Mesendoderm (in vitro differentiated cells): ENCODE measurements around the gene SYT2.

Source experiments
- DNase-seq: peaks from one replicate; pipeline ENCODE4 v3.0.0; 2013
- H2AK5ac ChIP-seq: 2 replicates; pipeline ENCODE4 v1.6.1; 2013; ENCODE audit warnings: low read length, inconsistent platforms
- H2BK120ac ChIP-seq: 2 replicates; pipeline ENCODE4 v1.6.1; 2013; ENCODE audit warnings: low read depth, mild to moderate bottlenecking, low read length, moderate library complexity, mixed read lengths
- H2BK15ac ChIP-seq: replicated peaks from 2 replicates; pipeline ENCODE4 v1.6.1; 2013; ENCODE audit warnings: low read depth, mild to moderate bottlenecking, moderate library complexity
- H2BK5ac ChIP-seq: 2 replicates; pipeline ENCODE4 v1.6.1; 2013; ENCODE audit warnings: low read length, inconsistent platforms
- H3K18ac ChIP-seq: 2 replicates; pipeline ENCODE4 v1.6.1; 2013; ENCODE audit warnings: mild to moderate bottlenecking, low read length, mixed read lengths
- H3K23ac ChIP-seq: one replicate; pipeline ENCODE4 v1.6.1; 2013; ENCODE audit warnings: low read length
- H3K27ac ChIP-seq: 2 replicates; pipeline ENCODE4 v1.5.1; 2013; ENCODE audit warnings: low read depth, mild to moderate bottlenecking, inconsistent platforms, low read length, moderate library complexity
- H3K27me3 ChIP-seq: 2 replicates; pipeline ENCODE4 v1.6.1; 2013; ENCODE audit warnings: low read length, control low read depth, mild to moderate bottlenecking, inconsistent platforms; ENCODE audit not compliant: insufficient read depth, poor library complexity
- H3K36me3 ChIP-seq: 2 replicates; pipeline ENCODE4 v1.6.1; 2013; ENCODE audit warnings: low read length, inconsistent platforms; ENCODE audit not compliant: control insufficient read depth, insufficient read depth
- H3K4ac ChIP-seq: one replicate; pipeline ENCODE4 v1.6.1; 2013; ENCODE audit warnings: low read depth, mild to moderate bottlenecking, low read length, moderate library complexity
- H3K4me1 ChIP-seq: 2 replicates; pipeline ENCODE4 v1.6.1; 2013; ENCODE audit warnings: low read depth, low read length, inconsistent platforms; ENCODE audit not compliant: control insufficient read depth
- H3K4me2 ChIP-seq: 2 replicates; pipeline ENCODE4 v1.6.1; 2013; ENCODE audit warnings: low read length
- H3K4me3 ChIP-seq: 2 replicates; pipeline ENCODE4 v1.5.1; 2013; ENCODE audit warnings: mild to moderate bottlenecking, low read length
- H3K56ac ChIP-seq: one replicate; pipeline ENCODE4 v1.6.1; 2013; ENCODE audit warnings: low read length
- H3K79me1 ChIP-seq: 2 replicates; pipeline ENCODE4 v1.6.1; 2013; ENCODE audit warnings: low read length, inconsistent platforms
- H3K79me2 ChIP-seq: 2 replicates; pipeline ENCODE4 v1.6.1; 2013; ENCODE audit warnings: mild to moderate bottlenecking, low read length; ENCODE audit not compliant: control insufficient read depth, insufficient read depth
- H3K9ac ChIP-seq: 2 replicates; pipeline ENCODE4 v1.6.1; 2013; ENCODE audit warnings: low read length, inconsistent platforms
- H4K5ac ChIP-seq: one replicate; pipeline ENCODE4 v1.6.1; 2013; ENCODE audit warnings: low read length
- H4K8ac ChIP-seq: one replicate; pipeline ENCODE4 v1.6.1; 2013; ENCODE audit warnings: low read depth, mild to moderate bottlenecking, control low read depth, low read length, moderate library complexity
- WGBS: extraction: QIAGEN DNeasy Blood & Tissue Kit; methylation state at CpG from one replicate; pipeline ENCODE4 v1.1.7; 2013; ENCODE audit warnings: low lambda C conversion rate, missing lambda C conversion rate; ENCODE audit not compliant: insufficient coverage; ENCODE audit errors: extremely low coverage; 5-methylcytosine and 5-hydroxymethylcytosine counted together

The SYT2 gene

GRCh38 chr1:202703191-202703590 is 7.1 kb downstream of the SYT2 start:
- no peak for DNase-seq
- H2AK5ac ChIP-seq, result no peak overlapping the region
- no peak overlapping the region for H3K4ac ChIP-seq
- no peak overlapping the region for H2BK15ac ChIP-seq
- H4K8ac ChIP-seq, result no peak overlapping the region
- no peaks in the 10 kb centered on the region for H3K27me3 ChIP-seq
- H3K56ac ChIP-seq, result no peak overlapping the region
- H3K4me2 ChIP-seq, result no peak overlapping the region
- H3K36me3 ChIP-seq, result no peaks in the 10 kb centered on the region
- no peaks in the 10 kb centered on the region for H3K79me1 ChIP-seq
- no peaks in the 10 kb centered on the region for H3K79me2 ChIP-seq
- no peak overlapping the region for H2BK5ac ChIP-seq
- H3K23ac ChIP-seq, result no peak overlapping the region
- H3K4me1 ChIP-seq, result no peaks in the 10 kb centered on the region
- no peak overlapping the region for H3K9ac ChIP-seq
- no peak overlapping the region for H4K5ac ChIP-seq
- H3K18ac ChIP-seq, result no peak overlapping the region
- H3K27ac ChIP-seq, result no peak overlapping the region
- WGBS, result no CpG with 5 or more reads among the region's 6 CpGs
- H3K4me3 ChIP-seq, result no peak overlapping the region
- no peak overlapping the region for H2BK120ac ChIP-seq

- no peaks in the 10 kb centered on the region for H3K27me3 ChIP-seq
Measured at GRCh38 chr1:202702088-202702487, 8.2 kb downstream of the SYT2 start.

GRCh38 chr1:202701200-202701599 is 9.1 kb downstream of the SYT2 start:
- no peak overlapping the region for H3K4me3 ChIP-seq
- no peak for DNase-seq
- H4K8ac ChIP-seq, result no peak overlapping the region
- no peak overlapping the region for H3K4ac ChIP-seq
- H2BK15ac ChIP-seq, result no peak overlapping the region
- H3K4me2 ChIP-seq, result no peak overlapping the region
- no peaks in the 10 kb centered on the region for H3K79me2 ChIP-seq
- no peak overlapping the region for H2BK5ac ChIP-seq
- no peaks in the 10 kb centered on the region for H3K79me1 ChIP-seq
- H2BK120ac ChIP-seq, result no peak overlapping the region
- no peak overlapping the region for H3K56ac ChIP-seq
- no peak overlapping the region for H3K18ac ChIP-seq
- H4K5ac ChIP-seq, result no peak overlapping the region
- H3K9ac ChIP-seq, result no peak overlapping the region
- no CpG with 5 or more reads among the region's 3 CpGs for WGBS
- H2AK5ac ChIP-seq, result no peak overlapping the region
- H3K23ac ChIP-seq, result no peak overlapping the region
- no peaks in the 10 kb centered on the region for H3K36me3 ChIP-seq
- no peak overlapping the region for H3K27ac ChIP-seq
- no peaks in the 10 kb centered on the region for H3K4me1 ChIP-seq
- H3K27me3 ChIP-seq, result no peaks in the 10 kb centered on the region

More at GRCh38 chr1:202702088-202702487, 8.2 kb downstream of the SYT2 start:
- Histone ChIP-seq H4K5ac (no peak overlapping the region), H4K8ac (no peak overlapping the region), H2BK5ac (no peak overlapping the region), H3K79me2 (no peaks in the 10 kb centered on the region), H3K18ac (no peak overlapping the region), H3K4ac (no peak overlapping the region), H3K4me3 (no peak overlapping the region), H3K23ac (no peak overlapping the region), H3K79me1 (no peaks in the 10 kb centered on the region), H3K36me3 (no peaks in the 10 kb centered on the region), H2BK15ac (no peak overlapping the region), H3K27ac (no peak overlapping the region), H3K4me2 (no peak overlapping the region), H2AK5ac (no peak overlapping the region), H3K4me1 (no peaks in the 10 kb centered on the region), H2BK120ac (no peak overlapping the region), H3K56ac (no peak overlapping the region), H3K9ac (no peak overlapping the region)
- WGBS, result no CpG with 5 or more reads among the region's 5 CpGs
- no peak for DNase-seq

GRCh38 chr1:202700061-202700460 is 10.2 kb downstream of the SYT2 start:
- no peaks in the 10 kb centered on the region for H3K79me2 ChIP-seq
- H3K23ac ChIP-seq, result no peak overlapping the region
- no peak overlapping the region for H2BK5ac ChIP-seq
- WGBS, result no CpG with 5 or more reads among the region's 5 CpGs
- no peak overlapping the region for H4K5ac ChIP-seq
- no peak for DNase-seq
- H3K9ac ChIP-seq, result no peak overlapping the region
- no peak overlapping the region for H3K56ac ChIP-seq
- no peak overlapping the region for H3K4me2 ChIP-seq
- H3K4ac ChIP-seq, result no peak overlapping the region
- no peaks in the 10 kb centered on the region for H3K79me1 ChIP-seq
- H3K36me3 ChIP-seq, result no peaks in the 10 kb centered on the region
- H2BK120ac ChIP-seq, result no peak overlapping the region
- H3K27ac ChIP-seq, result no peak overlapping the region
- H3K27me3 ChIP-seq, result no peaks in the 10 kb centered on the region
- no peak overlapping the region for H2BK15ac ChIP-seq
- no peak overlapping the region for H3K4me3 ChIP-seq
- H4K8ac ChIP-seq, result no peak overlapping the region
- H3K18ac ChIP-seq, result no peak overlapping the region
- no peaks in the 10 kb centered on the region for H3K4me1 ChIP-seq
- H2AK5ac ChIP-seq, result no peak overlapping the region

GRCh38 chr1:202698276-202698675 is 12.0 kb downstream of the SYT2 start:
- Histone ChIP-seq H4K8ac (no peak overlapping the region), H4K5ac (no peak overlapping the region), H3K4me1 (no peaks in the 10 kb centered on the region), H3K79me1 (no peaks in the 10 kb centered on the region), H3K79me2 (no peaks in the 10 kb centered on the region), H2AK5ac (no peak overlapping the region), H2BK120ac (no peak overlapping the region), H3K36me3 (no peaks in the 10 kb centered on the region), H3K4me3 (no peak overlapping the region), H3K18ac (no peak overlapping the region), H3K27me3 (no peaks in the 10 kb centered on the region), H2BK15ac (no peak overlapping the region), H2BK5ac (no peak overlapping the region), H3K27ac (no peak overlapping the region), H3K4me2 (no peak overlapping the region), H3K9ac (no peak overlapping the region), H3K23ac (no peak overlapping the region), H3K4ac (no peak overlapping the region), H3K56ac (no peak overlapping the region)
- WGBS, result no CpG with 5 or more reads among the region's 8 CpGs
- DNase-seq, result no peak

- H3K4me1 ChIP-seq, result no peaks in the 10 kb centered on the region
- no CpG with 5 or more reads among the region's 6 CpGs for WGBS
- H3K18ac ChIP-seq, result no peak overlapping the region
- no peaks in the 10 kb centered on the region for H3K79me2 ChIP-seq
- H3K23ac ChIP-seq, result no peak overlapping the region
- H3K4me2 ChIP-seq, result no peak overlapping the region
- no peaks in the 10 kb centered on the region for H3K27me3 ChIP-seq
- no peak overlapping the region for H2BK5ac ChIP-seq
- no peak overlapping the region for H4K5ac ChIP-seq
- DNase-seq, result no peak
- no peak overlapping the region for H2BK120ac ChIP-seq
- no peak overlapping the region for H2BK15ac ChIP-seq
- H3K9ac ChIP-seq, result no peak overlapping the region
- H3K4ac ChIP-seq, result no peak overlapping the region
- no peak overlapping the region for H3K27ac ChIP-seq
- no peak overlapping the region for H4K8ac ChIP-seq
- no peak overlapping the region for H3K4me3 ChIP-seq
- H3K79me1 ChIP-seq, result no peaks in the 10 kb centered on the region
- no peak overlapping the region for H2AK5ac ChIP-seq
- H3K36me3 ChIP-seq, result no peaks in the 10 kb centered on the region
- no peak overlapping the region for H3K56ac ChIP-seq
Measured at GRCh38 chr1:202697038-202697437, 13.2 kb downstream of the SYT2 start.
